Measurements from ENCODE around the gene SLC22A12.
A peak's percentile ranks its signal among the peaks of the same experiment; 100 is the strongest.

SLC22A12 gene

DNA sequence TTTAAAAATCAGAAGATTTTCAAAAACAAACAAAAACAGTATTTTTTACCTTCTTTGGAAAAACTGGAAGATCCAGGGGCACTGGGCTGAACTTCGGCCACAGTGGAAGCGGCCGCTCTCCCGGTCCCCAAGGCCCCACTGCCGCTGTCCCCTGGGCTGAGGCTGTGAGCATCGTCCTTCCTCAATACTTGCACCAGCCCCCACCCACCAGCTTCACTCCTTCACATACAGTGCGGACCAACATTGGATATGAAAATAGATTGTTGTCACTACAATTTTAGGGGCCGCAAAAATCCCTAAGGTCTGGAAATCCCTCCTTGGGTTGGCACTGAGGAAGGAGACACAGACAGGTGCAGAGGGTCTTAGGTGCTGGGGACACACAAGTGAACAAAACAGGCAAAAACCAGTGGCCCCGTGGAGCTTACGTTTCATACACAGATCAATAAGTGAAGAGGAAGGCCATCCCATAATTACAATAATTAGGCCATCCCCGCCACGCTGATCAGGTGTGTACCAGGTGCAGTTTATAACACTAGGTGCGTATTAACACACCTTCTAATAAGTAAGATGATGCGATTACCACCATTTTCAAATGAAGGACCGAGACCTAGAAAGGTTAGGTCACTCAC lies 28.2 kb upstream of the SLC22A12 start:
- no peak for DNase-seq (ENCODE audit: low spot score)

DNA sequence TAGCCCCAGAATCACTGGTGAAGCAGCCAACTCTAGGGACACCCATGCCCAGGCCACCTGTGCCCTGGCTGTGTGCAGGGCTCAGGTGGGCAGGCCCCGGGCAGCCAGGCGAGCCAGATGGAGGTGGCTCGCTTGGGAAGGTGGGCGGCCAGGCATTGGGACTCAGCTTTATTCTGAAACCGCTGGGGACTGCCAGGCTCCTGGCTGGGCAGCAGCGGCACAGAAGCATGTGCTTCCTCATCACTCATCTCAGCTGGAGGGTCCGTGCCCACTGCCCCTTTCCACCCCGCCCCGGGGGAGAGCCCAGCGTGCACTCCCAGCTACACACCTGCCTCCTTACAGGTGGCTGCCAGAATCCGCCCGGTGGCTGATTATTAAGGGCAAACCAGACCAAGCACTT lies 27.1 kb upstream of the SLC22A12 start:
- DNase-seq (ENCODE audit: low spot score): no peak

DNA sequence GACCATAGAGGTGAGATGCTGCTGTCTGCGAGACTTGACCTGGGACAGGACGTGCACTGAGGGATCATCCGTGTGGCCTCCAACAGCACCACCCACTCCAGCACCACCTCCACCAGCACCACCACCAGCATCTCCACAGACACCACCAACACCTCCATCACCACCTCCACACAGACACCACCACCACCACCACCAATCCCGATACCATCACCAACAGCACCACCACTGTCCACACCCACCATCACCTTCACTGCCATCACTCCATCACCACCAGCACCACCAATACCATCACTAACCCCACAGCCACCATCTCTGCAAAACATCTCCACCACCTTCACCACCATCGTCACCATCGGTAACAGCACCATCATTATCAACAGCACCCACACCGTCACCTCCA lies 26.6 kb upstream of the SLC22A12 start:
- DNase-seq (ENCODE audit: low spot score): no peak

DNA sequence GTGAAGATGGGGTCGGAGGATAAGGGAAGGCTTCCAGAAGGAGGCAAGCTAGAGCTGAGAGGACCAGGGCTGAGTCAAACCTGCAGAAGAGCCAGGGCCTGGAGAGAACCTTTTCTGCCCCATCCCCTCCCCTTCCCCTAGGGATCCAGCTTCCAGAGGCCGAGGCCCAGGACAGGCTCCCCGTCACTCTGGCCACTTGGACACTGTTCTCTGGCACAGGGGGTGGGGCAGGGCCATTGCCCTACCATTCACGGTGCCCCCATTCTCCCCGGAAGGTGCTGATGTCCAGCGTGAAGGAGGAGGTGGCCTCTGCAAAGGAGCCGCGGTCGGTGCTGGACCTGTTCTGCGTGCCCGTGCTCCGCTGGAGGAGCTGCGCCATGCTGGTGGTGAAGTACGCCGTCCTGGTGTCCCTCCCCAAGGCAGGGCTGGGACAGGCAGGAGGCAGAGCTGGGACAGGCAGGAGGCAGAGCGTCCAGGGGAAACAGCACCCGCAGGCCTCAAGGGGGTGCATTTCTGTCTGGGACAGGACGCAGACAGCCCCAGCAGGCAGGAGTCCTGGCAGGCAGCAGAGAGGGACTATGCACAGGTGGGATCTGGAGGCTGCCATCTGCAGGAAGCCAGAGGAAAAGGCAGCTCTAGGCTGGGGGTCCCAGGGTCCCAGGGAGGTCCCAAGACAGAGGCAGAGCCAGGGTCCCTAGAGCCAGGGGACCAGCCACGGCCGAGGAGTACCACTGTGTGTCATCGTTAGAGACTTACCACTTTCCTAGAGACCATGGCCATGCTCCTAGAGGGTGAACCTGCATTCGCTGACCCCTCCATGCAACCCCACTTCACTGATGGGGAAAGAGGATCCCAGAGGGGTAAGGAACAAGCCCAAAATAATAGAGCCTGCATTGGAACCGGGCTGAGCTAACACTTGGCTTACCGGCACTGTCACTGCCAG lies 25.8 kb upstream of the SLC22A12 start:
- DNase-seq (ENCODE audit: low spot score): no peak

DNA sequence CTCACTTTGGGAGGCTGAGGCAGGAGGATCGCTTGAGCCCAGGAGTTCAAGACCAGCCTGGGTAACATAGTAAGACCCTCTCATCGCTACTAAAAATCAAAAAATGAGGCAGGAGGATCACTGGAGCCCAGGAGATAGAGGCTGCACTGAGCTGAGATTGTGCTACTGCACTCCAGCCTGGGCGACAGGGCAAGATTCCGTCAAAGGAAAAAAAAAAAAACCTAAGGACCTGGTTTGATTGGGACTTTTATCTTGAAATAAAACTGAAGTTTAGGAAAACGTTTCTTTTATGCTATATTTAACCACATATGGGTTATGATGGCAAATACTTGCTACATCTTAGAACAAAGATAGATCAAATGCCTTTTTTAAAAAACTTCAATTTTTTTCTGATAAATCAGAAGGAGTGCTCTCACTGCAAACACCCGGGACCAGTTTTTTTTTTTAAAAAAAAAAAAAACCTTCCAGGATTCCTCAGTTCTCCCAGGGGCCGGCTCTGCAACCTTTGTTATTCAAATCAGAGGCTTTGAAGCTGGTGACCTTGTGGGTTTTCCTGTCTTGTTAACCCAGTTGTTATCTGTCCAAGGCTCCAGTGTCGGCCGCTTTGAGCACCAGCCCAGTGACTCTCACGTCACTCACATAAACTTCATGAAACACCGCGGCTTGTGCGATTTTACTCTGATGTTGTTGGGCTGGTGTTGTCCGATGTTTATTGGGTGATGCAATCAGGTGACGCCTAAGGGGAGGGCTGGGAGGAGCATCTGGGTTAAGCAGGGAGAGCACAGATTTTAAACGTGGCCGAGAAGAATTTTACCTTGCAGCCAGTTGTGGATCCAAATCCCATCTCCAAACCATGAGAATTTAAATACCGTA lies 24.7 kb upstream of the SLC22A12 start:
- peak; percentile 55 for DNase-seq (ENCODE audit: low spot score)

DNA sequence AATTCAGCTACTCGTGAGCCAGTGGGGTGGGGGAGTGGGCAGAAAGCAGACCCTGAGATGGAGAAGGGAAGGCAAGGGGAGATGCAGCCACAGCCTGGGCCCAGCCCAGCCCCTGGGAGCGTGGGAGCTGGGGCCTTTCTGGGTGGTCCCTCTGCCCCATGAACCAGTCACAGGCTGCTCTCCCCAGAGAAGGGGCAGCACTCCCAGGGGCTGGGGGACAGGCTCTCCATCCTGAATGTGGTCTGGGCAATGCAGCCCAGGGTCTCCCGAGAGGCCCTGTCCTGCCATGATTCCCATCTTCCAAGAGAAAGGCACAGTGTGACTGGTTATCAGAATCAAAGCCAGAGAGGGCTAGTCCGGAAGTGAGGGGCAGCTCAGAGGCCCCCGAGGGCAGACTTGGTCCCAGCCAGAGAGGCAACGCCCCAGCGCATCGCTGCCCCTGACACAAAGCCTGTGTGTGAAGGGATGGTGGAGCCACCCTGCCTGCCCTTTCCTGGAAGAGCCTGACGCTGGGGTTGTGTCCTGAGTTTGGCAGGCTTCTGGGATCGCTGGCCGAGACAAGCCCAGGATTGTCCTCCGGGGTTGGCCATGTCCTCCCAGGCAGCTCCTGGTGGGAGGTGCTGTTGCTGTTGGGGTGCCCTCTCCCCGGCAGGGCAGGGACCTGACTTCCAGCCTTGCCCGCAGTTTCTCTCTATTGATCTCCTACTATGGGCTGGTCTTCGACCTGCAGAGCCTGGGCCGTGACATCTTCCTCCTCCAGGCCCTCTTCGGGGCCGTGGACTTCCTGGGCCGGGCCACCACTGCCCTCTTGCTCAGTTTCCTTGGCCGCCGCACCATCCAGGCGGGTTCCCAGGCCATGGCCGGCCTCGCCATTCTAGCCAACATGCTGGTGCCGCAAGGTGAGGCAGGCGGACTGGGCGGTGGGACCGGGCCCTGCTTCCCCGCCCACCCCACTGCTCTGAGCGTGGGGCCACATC lies 23.8 kb upstream of the SLC22A12 start:
- no peak for DNase-seq (ENCODE audit: low spot score)

DNA sequence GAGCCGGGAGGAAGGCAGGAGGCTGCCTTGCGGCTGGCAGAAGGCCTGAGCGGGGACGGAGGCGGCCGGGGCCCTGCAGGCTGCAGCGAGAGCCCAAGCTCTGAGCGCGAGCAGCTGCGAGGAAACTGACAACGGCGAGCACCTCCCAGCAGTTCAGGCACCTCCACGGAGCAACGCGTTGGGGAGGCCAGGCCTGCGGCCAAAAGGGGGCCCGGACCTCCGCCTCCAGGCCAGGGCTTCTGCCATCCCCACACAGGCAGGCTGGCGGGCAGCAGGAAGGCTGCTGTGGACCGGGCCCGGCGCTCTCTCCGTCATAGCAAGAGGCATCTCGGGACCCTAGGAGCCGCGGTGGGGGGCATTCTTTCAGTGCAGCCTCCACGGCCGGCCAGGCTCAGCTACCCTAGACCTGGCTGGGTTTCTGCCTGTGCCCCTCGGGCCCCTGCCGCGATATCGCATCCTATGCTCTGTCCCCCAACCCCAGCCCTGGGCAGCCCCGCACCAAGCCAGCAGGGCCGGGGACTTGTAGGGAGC lies 22.9 kb upstream of the SLC22A12 start:
- no peak for DNase-seq (ENCODE audit: low spot score)

DNA sequence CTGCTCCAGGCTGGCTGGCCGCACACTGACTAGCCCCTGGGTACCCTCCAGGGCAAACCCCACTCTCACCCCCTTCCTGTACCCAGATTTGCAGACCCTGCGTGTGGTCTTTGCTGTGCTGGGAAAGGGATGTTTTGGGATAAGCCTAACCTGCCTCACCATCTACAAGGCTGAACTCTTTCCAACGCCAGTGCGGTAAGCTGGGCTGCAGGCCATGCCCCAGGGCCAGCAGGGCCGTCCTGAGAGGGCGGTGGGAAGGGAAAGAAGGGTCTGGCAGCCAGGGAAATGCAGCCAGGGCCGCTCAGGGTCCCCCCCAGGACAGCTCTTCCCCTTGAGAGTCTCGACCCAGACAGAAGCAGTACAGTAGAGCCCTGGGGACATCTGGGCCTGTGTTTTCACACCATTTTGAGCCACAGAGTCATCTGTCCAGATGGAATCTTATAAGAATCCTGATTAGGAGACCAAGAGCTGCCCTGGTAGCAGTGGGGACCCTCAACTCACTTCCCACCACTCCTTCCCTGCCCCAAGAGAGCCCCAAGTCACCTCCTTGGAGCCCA lies 22.4 kb upstream of the SLC22A12 start:
- no peak for DNase-seq (ENCODE audit: low spot score)

DNA sequence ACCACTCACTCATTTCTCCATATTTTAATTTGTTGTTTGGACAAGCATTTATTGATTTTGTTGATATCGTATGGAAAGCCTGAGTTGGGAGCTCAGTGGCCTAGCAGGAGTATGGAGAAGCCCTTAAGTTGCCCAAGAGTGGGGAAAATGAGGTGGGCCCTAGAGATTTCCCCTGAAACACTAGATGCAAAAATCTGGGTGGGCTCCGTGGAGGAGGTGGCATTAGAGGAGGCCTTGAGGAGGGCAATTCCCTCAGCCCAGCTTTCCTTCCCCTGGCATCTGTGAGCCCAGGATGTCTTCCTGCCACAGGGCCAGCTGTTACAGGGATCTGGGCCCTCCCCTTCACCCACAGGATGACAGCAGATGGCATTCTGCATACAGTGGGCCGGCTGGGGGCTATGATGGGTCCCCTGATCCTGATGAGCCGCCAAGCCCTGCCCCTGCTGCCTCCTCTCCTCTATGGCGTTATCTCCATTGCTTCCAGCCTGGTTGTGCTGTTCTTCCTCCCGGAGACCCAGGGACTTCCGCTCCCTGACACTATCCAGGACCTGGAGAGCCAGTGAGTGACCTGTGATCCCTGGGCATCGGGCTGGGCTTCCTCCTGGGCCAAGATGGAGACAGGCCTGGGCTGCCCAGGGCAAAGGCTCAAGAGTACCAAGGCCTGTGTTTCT lies 21.6 kb upstream of the SLC22A12 start:
- no peak for DNase-seq (ENCODE audit: low spot score)

DNA sequence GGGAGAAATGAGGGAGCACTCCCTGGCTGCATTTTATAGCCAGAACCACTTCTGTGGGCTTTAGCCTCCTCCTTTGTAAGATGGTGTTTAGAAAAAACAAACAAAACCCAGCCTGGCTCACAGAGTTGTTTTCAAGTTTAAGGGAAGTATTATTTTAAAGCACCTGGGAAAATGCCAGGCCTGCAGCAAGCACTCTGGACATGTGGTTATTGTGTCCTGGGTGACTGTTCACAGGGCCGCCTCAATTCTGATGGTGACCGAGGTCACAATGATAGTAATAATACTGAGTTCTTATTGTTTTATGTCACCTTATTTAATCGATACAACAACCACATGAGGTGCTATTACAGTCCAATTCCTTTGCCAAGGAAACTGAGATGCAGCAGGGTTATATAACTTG lies 20.7 kb upstream of the SLC22A12 start:
- no peak for DNase-seq (ENCODE audit: low spot score)

DNA sequence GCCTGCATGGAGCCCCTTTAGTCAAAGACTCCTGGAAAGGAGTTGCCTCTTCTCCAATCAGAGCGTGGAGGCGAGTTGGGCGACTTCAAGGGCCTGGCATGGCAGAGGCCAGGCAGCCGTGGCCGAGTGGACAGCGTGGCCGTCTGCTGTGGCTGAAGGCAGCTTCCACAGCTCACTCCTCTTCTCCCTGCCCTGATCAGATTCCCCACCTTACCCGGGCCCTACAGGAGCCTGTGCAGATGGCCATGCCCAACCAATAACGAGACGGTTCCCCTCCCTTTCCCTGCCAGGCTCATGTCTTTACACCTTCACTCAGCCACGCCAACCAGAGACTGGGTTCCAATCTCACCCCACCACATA lies 20.0 kb upstream of the SLC22A12 start:
- DNase-seq (ENCODE audit: low spot score): no peak

DNA sequence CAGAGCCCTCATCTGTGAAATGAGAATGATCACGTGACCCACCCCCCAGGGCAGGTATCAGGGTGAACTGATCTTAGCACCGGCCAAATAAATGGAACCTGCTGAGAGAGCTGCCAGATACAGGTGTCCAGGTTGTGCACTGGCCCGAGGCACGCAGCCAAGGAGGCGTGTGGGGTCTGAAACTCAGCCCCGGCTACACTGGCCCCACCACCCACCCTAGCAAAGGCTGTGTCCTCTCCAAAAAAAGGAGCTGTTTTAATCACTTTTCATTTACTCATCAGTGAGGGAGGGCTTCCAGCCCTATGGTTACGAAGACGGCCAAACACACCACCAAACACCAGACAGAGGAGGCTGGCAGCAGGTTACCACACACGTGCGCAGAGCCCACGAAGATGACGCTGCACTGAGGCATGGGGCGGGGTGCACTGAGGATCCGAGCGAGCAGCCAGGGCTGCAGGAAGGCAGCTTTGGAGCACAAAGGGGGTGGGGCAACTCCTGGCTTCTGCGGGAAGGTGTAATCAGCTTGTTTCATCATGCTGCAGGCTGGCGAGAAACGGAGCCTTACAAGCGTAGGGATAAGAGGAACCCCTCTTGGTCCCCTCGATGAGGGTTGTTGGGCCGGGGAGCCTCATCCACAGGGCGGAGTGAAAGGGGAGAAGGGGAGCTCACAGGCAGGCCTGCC lies 19.5 kb upstream of the SLC22A12 start:
- DNase-seq (ENCODE audit: low spot score): no peak

DNA sequence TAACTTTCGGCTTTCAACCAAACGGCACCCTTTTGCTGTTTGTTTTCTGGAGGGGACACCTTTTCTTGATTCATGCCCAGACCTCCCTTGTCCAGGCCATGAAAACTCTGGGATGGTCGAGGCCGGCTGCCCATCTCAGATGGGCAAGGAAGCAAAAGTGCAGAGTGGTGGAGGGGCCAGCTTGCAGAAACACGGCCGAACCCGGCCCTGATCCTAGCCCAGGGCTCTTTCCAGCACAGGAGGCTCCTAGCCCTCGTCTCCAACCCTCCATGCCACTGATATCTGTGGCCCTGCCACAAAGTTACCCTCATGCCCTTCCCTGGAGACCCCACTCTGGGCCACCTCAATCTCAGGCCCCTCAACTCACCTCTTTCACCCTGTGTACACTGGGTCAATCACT lies 18.9 kb upstream of the SLC22A12 start:
- DNase-seq (ENCODE audit: low spot score): no peak

DNA sequence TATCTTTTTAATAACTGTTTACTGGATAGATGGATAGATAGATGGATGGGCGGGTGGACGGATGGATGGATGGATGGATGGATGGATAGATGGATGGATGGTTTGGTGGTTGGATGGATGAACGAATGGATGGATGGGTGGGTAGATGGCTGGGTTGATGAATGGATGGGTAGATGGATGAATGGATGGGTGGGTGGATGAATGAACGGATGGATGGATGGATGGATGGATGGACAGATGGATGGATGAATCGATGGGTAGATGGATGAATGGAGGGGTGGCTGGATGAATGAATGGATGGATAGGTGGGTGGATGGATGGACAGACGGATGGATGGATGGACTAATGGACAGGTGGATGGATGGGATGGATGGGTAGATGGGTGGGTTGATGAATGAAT lies 13.8 kb upstream of the SLC22A12 start:
- no peak for DNase-seq (ENCODE audit: low spot score)

DNA sequence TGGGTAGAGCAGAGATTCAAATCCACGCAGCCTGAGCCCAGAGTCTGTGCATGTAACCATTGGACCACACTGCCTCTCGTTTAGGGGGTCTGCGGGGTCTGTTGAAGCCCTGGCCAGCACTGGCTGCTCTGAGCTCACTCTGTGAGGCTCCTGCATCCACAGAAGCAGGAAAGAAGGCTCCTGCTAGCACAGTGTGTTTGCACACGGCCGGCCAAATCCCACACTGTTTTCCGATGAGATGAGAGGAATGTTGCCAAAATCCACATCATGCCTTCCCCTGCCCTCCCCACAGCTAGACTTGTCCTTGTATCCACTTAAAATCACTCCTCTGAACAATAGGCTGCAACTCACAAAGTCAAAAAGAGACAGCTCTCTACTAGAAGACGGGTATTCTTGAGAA lies 10.6 kb upstream of the SLC22A12 start:
- no peak for DNase-seq (ENCODE audit: low spot score)

DNA sequence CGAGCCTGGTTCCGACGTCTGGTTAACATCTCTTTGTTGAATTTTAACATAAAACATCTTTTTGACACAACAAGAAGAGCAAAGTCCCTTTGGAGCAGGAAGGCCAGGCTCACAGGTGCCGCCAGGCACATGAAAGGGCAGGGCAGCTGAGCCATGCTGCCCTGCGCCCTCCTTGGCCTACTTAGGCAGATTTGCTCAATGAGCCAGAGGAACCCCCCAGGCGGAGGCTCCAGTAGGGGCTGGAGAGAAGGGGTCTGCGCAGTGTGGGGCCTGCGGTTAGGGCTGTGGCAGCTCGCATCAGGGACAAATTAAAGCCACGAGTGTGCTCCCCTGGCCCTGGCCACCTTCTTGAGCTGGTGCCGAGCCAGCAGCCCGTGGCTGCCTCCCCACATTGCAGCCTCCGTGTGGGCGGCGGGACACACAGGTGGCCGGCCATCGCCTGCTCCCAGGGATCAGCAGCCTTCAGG lies 9.9 kb upstream of the SLC22A12 start:
- no peak for DNase-seq (ENCODE audit: low spot score)

DNA sequence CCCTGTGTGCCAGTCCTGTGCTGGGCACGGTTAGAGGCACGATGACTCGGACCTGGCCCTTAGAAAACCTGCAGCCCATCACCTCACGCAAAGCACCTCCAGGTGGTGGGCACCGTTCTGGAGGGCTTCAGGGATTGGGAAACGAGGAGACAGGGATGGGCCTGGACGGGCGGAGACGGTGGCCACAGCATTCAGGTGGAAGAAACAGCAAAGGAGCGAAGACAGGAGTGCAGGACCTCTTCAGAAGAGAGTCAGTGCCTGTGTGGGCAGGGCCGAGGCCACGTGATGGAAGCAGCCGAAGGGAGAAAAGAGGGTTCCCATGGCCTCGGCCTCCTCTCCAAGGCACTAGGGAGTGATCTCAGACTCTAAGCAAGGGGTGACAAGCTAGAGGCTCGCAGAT lies 8.1 kb upstream of the SLC22A12 start:
- DNase-seq (ENCODE audit: low spot score): no peak

DNA sequence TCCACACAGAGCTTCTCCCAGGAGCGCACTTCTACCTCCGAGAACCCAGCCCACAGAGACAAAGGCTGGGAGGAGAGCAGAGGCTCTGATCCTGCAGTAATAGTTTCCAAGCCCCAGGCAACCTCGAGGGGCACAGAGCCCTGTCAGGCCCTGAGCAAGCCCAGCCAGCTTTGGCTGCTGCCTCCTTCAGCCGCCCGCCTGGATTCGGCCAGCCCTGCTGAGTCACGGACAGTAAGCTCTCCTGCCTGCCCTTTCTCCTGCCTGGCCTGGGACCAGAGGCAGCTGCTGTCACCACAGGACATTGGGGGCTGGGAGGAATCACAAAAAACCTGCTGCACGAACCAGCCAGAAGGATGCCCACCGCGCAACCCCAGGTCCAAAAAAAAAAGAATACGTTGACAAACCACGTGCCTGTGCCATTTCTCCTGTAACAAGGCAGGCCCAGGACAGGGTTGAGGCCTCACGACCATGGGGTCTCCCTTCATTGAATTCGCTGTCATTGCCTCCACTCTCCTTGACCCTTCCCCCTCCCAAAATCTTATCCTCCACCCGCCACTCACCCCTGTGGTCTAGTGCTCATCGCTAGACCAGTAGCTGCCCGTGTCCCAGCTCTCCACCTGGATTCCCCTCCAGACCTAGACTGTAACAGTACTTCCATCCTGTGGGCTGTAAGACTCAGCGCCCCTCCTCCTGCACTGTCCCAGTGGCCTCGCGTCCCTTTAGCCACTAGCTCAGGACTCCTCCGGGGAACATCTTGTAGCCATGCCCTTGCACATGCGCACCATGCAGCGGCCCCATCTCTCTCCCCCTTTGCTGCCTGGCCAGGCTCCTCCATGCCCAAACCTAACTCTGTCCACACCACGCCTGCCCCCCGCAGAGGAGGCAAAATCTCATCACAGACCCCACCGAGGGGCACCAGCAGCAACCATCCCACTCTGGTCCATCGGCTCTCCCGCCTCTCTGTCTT lies 7.4 kb upstream of the SLC22A12 start:
- no peak for DNase-seq (ENCODE audit: low spot score)
